ENCODE data around the gene B3GAT3.
"Not testable (repeated sequence)": the region's sequence is repeated elsewhere in the genome, so short reads cannot be mapped to it uniquely, and the experiment has no call there.

Gene B3GAT3

DNA sequence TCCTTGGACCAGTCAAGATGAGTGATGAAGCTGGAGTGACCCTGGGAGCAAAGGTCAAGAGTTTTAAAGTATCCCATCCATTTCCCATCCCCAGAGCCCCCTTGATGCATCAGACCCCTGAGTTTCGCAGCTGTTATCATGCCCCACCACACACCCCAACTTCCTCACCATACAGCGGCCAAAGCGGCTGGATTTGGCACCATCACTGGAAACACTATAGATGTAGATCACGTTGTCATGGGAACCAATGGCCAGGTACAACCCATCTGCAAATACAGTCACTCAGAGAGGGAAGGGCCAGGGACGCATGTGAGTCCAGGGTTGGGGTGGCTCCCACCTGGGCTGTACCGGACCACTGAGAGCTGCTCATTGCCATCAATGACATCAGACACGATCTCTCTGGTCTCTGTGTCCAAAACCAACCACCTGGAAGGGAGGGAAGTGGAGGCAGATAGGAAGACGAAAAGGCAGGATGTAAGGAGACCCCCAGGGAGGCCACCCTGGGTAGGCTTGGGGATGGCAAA lies 17.9 kb downstream of the B3GAT3 start:
- DNase-seq, result no peak

DNA sequence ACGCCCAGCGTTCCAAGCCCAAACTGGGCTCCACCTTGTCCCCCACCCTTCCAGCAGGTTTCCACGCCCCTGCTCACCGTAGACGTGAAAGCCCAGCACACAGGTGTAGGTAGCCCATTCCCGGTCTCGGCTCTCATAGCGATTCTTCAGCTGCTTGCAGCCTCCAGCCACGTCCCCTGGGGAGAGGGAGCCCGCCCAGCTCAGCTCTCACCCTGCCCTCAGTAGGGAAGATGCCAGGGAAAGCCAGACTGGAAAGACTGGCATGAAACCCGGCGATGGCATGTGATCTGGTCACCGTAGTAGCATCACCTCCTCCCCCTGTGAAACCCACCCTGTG lies 18.7 kb downstream of the B3GAT3 start:
- DNase-seq, result no peak

- peak; percentile 65 for DNase-seq
Observed at GRCh38 chr11:62602141-62603071, 19.4 kb downstream of the B3GAT3 start.

DNA sequence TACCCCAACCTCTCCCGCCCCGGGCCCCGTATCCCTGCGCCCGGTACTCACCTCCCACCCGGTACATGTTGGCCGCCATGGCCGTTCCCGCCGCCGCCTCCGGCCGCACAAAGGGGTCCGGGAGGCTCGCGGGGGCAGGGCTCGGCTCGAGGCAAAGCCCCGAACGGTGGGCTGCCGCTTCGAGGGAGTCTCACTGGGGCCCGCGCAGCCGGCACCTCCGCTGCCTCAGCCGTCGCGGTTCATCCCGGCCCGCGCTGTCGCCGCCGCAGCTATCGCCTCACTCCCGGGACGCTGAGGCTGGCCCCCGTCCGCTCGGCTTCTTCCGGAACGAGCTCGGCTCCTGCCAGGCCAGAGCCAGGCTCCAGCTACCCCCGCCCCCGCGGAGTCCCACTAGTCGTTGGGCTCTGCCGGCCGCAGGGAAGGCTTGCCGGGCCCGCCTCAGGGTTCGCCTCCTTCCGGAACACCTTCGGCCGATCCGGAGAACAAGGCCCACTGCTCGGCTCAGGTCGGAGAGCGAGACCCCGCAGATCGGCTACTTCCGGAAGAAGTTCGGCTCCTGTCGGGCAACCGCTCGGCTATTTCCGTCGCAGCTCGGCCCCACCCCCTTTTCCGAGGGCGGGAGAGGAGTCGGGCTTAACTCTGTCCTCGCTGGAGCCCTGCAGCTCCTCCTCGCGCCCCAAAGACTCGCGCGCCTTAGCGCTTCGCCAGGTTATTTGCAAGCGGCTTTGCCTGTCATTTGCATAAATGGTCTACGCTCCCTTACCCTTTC lies 20.2 kb downstream of the B3GAT3 start, which contains the start of gene MTA2:
TSS of gene MTA2 (minus strand) at position 494 of the 769 bp plus-strand sequence. CDS start at position 79, 415 bp downstream.
- peak; percentile 100 for DNase-seq

DNA sequence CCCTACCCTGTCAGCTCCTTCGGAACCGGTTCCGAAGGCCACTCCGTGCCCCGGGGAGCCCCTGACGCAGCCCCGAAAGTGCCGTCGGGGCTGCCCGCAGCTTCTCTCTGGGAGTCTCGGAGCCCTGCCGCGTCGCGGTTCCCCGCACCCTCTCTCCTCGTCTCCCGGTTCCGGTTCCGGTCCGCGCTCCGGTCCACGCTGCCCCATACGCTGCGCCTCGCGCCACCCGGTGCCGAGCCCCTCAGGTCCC lies 20.7 kb downstream of the B3GAT3 start:
- DNase-seq, result peak; percentile 80

DNA sequence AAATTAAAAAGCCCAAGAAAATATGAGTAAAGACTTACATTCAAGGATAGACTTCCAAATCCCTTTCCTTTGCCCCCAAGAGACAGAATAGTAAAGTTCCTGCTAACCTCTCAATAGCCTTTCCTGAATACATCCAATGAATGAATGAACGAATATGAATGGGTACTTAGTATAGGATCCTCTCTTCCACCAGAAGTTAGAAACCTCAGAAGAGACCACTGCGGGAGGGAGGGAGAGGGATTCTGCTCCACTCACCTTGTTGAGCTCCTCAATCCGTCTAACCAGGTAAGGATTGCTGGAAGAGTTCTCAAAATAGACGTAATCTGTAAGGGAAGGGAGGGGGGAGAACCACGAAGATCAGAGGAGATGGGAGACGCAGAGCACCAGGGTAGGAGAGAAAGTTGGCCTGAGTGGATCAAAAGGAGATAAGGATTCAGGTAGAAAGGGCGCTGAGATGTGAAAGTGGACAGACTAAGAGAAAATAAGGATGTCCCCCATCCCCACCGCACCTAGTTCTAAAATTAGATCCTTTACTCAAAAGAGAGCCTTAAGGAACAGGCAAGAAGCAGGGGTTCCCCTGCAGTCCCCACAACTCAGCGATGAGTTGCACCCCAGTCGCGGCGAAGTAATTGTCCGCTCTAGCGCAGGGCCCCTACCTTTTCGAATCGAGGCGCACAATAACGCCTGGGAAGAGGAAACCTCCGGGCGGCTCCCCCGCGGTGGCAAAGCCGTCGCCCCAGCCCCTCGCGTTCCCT lies 21.2 kb downstream of the B3GAT3 start:
- DNase-seq, result no peak

GRCh38 chr11:62599901-62600300 lies 21.9 kb downstream of the B3GAT3 start:
- DNase-seq, result no peak

DNA sequence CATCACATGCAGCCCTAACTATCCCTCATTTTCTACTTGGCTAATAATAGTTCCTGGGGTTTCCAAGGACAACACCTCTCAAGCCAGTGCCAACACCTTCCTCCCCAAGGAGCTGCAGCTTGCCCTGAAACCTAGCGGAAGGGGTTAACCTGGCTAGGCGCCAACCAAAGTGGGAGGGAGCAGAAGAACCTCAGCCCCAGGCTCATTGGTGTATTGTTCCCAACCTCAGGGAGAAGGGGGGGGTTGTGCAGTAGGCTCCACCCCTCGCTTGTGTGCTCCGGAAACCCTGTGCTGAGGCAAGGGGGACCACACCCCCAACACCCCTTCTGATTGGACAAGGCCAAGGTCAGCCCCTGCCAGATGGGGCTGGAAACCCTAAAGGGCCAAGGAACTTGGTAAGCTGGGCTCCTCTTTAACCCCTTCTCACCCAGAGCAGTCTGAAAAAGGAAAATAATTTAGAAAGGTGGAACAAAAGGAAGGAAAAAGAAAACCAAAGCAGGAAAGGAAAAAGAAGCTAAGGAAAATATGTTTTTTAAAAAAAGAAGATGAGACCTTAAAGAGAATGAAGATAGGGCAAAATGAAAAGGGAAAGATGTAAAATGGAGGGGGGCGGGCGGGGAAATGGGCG lies 22.6 kb downstream of the B3GAT3 start:
- peak; percentile 96 for DNase-seq

DNA sequence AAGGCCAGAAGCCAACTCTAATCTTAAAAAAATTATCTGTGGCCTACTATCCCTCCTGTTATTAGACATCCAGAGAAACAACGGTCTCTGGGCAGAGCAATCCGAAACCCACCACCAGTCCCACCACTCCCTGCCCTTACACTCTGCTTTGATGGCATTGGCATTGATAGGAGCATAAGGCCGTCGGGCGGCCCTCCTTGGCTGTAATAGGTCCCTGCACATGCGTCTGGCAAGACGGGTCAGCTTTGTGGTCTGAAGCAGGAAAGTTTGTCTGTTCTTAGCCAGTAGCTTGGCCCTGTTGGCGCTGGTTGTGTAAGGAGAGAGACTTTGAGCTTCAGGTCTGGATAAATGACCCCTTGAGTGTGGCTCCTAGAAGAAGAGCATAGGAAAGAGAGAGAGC lies 26.7 kb downstream of the B3GAT3 start:
- DNase-seq, result no peak

DNA sequence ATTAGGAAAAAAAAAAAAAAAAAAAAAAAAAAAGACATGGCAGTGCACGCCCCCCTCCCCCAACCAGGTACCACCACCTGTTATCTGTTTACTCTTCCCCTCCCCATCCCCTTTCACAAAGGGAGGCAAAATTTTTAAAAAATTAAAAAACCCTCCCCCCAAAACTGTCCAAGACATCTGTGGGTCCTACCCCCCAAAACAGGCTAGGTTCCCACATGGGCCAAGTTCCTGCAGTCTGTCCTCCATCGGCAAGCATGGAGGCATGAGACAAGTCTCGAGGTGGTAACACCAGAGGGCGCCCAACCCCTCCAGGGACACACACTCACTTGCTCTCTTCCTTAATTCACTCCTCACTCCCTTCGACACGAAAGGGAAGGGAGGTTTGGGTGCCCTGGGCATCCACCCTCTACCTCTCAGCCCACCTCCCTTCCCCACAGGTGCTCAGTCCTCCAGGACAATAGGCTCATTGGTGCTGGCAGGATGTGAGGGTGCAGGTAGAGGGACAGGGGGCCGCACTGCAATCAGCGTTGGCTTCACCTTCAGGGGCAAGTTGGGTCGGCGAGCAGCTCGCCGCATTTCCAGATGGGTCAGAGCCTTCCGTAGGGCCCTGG lies 28.2 kb downstream of the B3GAT3 start:
- DNase-seq, result peak; percentile 85

GRCh38 chr11:62592989-62593421 lies 28.8 kb downstream of the B3GAT3 start:
- DNase-seq, result no peak

GRCh38 chr11:62592146-62592815 lies 29.5 kb downstream of the B3GAT3 start:
- no peak for DNase-seq

GRCh38 chr11:62591448-62592145 lies 30.2 kb downstream of the B3GAT3 start, which contains the start of gene TUT1:
TUT1 (minus strand) TSS chr11:62591523; CDS start chr11:62591485, 38 bp downstream.
- DNase-seq, result peak; percentile 95

DNA sequence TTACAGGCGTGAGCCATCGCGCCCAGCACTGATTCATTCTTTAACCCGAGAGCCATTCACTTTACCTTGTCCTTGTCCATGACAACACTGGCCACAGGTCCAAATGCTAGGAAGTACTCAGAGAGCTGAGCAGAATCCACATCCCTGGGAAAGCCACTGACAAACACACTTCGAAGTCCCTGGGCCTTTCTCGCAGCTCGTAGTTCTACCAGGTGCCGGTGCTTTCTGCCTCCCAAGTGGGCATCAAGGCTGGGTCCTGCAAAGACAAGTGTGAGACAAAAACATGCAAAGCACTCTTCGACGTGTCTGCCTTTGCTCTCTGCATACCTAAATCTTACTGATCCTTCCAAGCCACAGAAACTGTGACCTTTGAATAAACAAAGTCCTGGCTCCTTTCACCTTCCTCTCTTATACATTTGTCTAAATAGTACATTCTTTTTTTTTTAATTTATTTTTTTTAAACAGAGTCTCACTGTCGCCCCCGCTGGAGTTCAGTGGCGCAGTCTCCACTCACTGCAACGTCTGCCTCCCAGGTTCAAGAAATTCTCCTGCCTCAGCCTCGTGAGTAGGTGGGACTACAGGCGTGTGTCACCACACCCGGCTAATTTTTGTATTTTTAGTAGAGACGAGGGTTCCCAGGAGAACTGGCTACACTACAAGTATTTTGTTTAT lies 32.7 kb downstream of the B3GAT3 start:
- DNase-seq, result no peak

DNA sequence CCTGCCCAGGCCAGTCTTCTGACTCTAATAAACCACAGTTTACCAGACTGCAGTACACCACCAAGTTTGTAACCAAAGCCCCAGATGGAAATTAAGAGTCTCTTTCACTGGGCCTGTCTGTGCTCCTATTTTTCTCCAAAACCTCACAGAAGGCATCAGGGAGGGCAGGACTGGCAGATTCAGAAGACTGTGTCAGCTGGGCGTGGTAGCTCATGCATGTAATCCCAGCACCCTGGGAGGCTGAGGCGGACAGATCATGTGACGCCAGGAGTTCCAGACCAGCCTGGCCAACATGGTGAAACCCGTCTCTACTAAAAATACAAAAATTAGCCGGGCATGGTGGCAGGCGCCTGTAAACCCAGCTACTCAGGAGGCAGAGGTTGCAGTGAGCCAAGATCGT lies 36.4 kb downstream of the B3GAT3 start:
- DNase-seq, result not testable (repeated sequence)

DNA sequence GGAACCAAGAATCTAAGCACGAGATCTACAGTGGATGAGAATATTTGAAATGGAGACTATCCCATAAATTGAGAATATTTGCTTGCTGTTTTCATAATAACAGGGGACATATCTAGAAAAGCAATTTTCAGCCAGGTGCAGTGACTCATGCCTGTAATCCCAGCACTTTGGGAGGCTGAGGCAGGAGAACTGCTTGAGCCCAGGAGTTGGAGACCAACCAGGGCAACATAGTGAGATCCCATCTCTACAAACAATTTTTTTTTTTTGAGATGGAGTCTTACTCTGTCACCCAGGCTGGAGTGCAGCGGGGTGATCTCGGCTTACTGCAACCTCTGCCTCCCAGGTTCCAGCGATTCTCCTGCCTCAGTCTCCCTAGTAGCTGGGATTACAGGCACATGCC lies 40.1 kb downstream of the B3GAT3 start:
- DNase-seq, result not testable (repeated sequence)

DNA sequence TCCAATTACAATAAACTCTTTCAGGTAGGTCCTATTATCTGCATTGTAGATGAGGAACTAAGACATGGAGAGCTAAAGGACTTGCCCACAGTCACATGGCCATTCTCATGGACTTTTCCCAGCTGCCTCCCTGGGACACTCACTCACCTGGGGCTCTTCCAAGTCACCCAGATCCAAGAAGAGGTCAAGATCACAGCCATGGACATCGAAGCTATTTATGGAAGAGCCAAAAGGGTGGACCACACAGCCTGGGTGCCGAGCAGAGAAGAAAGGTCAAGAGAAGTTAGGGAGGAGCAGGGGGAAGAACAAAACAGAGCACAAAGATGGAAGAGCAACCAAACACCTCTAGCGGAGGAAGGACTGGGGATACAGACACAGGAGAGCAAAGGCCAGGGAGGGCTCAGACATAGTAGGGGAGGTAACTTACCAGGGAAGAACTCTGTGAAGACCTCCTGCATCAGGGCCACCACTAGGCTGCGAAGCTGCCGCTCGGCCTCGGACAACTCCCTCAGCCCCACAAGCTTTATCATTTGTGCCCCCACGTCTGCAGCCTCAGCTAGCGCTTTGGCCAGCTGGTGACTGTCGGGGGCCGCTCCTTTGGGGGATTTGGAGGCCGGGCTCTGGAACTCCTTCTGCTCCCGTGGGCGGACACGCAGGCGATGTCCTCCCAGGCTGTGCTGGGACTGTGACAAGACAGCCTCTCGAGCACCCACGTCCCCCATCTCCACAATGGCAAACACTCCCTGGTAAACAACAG lies 40.6 kb downstream of the B3GAT3 start:
- no peak for DNase-seq

DNA sequence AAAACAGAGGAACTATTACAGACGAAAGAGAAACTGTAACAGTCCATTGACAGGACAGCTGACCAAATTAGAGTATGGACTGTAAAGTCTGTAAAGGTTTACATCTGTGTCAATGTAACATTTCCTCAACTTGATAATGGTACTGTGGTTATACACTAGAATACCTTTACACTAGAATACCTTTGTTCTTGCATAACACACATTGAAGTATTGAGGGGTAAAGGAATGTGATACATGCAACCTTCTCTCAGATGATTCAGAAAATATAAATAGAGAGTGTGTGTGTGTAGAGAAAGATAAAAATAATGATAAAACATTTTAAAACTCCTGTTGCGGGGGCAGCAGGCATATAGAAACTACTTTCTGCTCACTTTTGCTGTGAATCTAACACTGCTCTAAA lies 42.5 kb downstream of the B3GAT3 start:
- DNase-seq, result no peak

DNA sequence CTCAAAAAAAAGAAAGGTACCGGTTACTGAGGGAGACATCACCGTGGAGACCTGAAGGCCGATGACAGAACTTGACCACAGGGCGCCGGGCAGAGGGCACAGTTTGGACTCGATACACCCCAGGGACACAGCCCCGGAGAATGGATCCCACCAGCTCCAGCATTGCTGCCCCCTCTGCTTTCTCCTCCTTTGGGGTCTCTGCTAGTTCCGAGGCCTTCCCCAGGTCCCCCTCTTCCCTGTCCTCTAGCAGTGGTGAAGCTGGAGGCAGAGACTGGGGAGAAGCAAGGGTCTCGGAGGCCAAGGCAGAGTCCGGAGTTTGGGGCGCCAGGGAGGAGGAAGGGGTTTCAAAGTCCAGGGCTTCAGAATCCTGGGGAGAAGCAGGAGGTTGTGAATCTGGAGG lies 43.2 kb downstream of the B3GAT3 start:
- no peak for DNase-seq

Data from activated CD8-positive, alpha-beta memory T cell treated with anti-CD3 and anti-CD28 coated beads, Interleukin-2, amount 50 U/mL, for 48 hours (primary cell).